Left renal pelvis (tissue), 4 donors: ENCODE measurements around the gene SPOCD1. TPM values are rescaled to one million over a fixed set of nuclear protein-coding genes. Genes with fewer than 3 reads are reported as not detected.

Experiments used
- DNase-seq, 4 donors: peaks; one replicate each; pipeline ENCODE4 v3.0.0-alpha.2; 2013; ENCODE audit warnings: low read depth in 4 of 4, low spot score in 3 of 4
- polyA plus RNA-seq, 4 donors: library from polyadenylated mRNA; unstranded; fragments of 120-200 nt; gene quantifications; one replicate each; pipeline ENCODE4 v1.2.1, GENCODE V29; 2013; ENCODE audit not compliant: insufficient read length in 4 of 4

The SPOCD1 gene
- polyA plus RNA-seq, 4 donors: 0.26 to 0.37 (median 0.35) TPM; not detected in 1

- no peak for DNase-seq
These were observed 13.4 kb downstream of the SPOCD1 start for GRCh38 chr1:31802190-31803150.

- DNase-seq: no peak
These were observed 14.4 kb downstream of the SPOCD1 start for GRCh38 chr1:31801458-31801857.

- DNase-seq: no peak
These were observed 15.2 kb downstream of the SPOCD1 start for GRCh38 chr1:31800674-31800967.

- no peak for DNase-seq
These were observed 15.7 kb downstream of the SPOCD1 start for GRCh38 chr1:31799895-31800673.

- DNase-seq: no peak
These were observed 16.5 kb downstream of the SPOCD1 start for GRCh38 chr1:31799196-31799894.

DNA sequence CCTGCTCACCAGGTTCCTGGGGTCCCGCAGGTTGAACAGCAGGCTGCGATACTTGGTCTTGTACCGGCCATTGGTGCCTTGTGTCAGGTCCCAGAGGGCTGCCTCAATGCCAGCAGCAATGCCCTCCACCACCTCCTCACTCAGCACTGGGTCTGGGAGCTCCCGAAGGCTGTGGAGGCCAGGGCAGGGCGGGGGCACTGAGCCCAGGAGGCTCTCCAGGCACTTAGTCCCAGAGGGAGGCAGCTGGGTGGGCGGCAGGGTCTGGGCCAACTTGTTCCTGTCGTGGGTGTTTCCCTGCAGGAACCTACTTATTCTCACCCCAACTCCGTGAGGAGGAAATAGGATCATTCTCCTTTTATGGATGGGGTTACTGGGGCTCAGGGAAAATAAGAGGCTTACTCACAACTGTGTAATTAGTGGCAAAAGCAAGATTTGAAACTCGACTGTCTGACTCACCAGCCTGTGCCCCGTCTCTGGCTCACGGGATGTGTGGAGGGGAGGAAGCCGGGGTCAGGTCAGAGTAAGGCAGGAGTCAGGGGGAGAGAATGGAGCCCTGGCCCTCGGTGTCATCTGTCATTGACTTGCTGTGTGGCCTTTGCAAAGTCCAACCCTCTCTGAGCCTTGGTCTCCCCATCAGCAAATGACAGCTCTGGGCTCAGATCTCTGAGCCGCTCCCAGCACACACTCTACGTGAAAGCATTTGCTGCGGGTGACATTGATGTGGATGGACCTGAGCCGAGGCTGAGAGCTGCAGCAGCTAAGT, 17.2 kb downstream of the SPOCD1 start:
- no peak for DNase-seq

DNA sequence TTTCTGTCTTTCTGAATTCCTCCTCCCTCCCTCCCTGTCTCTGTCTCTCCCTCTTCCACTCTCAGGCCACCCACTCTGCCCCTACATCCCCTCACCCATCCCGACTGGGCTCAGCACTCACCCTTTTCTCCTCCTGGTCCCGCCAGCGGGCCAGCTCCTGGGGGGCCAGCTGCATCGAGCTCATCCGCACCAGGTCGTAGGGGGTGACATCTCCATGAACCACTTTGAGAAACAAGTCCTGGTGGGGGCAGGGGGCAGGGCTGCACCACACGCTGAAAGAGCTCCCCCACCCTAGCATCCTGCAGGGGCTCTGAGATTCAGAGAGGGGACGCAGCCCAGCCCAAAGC, 17.8 kb downstream of the SPOCD1 start:
- DNase-seq: no peak

DNA sequence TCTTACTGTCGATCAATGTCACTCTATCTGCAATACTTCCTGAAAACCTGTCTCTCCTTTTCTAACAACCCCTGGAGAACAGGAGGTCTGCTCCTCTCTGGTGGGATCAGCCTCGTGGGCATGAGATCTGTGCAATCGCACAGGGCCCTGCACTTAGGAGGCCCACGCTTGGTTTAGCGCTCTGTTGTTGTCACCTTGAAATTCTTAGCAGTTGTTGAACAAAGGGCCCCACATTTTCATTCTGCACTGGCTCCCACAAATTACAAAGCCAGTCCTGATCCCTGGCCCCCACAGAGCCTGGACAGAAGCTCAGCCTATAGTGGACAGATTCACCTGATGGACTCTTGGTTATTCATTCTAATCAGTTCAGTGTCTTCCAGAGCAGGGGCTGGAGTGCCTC, 18.6 kb downstream of the SPOCD1 start:
- DNase-seq: no peak

GRCh38 chr1:31796707-31797106, 19.1 kb downstream of the SPOCD1 start:
- DNase-seq: no peak

DNA sequence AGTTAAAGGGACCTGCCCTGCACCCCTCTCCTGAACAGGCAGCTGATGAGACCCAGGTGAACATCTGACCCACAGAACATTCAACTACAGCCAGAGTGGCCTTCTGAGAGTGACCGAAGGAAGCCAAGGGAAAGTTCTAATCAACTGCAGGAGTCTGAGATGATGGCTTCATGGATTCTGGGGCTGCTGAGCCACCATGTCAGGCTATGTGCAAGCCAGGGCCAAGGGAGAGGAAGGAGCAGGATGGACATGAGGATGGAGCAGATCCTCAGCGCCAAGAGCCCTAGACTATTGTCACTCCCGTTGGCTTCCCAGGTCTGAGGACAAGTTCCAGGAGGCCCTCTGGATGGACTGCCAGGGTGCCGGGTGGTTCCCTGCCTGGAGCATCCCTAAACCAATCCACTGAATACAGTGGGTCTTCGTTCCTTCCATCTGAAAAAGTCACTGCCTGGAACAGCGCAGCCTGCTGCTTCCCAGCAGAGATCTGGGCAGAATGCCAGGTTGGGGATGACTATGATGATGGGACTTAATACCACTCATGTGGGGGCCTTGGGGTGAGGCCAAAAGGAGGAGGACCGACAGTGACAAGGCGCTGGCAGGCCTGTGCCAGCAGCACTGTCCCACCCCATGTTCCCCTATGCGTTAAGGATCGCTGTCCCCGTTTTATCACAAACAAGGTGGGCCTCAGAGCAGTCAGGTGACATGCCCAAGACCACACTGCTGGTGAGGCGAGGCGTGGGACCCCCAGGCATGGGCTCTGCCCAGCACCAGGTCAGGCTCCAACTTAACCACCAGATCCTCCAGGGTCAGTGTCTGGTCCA, 19.8 kb downstream of the SPOCD1 start:
- DNase-seq: no peak

DNA sequence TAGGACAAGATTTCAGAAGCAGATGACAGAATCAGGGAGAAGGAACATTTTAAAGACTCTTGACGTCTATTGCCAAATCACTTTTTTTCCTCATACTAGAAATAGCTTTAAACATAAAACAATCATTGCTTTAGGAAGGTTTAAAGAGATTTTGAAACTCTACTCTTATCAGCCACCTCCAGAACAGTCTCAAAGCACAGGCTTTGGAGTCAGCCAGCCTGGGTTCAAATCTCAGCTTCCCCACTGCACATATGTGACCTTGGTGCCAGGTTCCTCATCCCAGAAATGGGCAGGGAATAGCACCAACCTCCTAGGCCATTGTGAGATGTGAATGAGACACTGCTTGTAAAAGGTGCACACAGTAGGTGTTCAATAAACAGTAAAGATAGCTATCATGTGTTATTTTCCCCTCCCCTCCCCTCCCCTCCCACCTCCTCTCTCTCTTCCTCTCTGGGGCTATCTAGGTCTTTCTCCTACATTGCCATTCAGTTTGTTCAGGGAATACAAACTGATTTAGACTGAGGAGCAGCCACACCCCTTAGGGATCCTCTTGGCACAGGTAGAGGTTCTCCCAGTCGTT, 20.6 kb downstream of the SPOCD1 start:
- DNase-seq: no peak

GRCh38 chr1:31793586-31794285, 22.1 kb downstream of the SPOCD1 start:
- no peak for DNase-seq

DNA sequence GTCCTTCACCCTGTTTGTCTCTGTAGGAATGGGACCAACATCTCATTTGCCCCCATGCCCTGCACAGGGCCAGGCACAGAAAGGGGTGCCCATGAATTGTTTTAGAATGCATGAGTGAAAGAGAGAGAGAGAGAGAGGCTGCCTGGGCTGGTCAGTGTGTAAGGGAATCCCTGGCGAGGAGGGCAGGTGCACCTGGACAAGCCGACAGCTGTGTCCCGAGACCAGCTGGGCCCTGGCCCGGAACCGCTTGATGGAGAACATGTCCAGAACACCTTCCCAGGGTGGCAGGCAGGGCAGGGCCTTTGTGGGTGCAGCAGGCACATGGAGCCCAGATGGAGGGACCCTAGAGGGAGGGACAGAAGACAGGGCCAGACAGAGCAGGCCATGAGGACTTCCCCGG, 22.7 kb downstream of the SPOCD1 start:
- DNase-seq: no peak

DNA sequence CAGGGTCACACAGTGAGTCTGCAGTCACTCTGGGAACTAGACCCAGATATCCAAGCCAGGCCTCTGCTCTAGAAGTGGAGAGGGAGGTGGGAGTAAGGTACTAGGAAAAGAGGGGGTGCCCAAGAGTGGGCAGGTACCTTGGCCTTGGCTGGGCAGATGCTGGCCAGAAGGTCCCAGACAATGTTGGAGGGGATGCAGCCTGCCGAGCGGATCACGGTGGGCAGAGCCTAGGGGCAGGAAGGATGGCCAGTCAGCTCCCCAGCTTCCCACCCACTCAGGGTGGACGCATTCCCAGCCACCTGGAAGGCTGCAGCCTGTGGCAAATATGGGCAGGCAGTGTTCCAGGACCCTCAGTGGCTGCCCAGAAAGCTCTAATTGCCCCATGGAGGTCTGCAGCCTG, 23.3 kb downstream of the SPOCD1 start:
- DNase-seq: no peak

DNA sequence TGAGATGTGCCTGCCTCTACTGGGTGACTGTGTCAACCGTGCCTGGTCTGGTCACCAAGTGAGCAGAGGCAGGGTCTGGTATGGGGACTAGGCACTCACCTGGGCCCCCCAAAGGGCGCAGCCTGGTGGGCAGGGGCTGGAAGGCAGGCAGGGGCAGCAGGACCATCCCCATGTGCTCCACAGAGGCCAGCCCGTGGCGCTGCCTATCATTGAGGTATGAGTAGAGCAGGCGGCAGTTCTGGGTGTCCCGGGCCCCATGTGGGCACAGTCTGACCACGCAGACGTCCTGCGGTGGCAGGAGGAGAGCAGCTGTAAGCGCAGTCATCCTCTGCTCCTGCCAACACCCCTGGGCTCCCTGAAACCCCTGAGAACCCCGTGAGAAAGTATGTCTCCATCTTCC, 23.7 kb downstream of the SPOCD1 start:
- DNase-seq: no peak

DNA sequence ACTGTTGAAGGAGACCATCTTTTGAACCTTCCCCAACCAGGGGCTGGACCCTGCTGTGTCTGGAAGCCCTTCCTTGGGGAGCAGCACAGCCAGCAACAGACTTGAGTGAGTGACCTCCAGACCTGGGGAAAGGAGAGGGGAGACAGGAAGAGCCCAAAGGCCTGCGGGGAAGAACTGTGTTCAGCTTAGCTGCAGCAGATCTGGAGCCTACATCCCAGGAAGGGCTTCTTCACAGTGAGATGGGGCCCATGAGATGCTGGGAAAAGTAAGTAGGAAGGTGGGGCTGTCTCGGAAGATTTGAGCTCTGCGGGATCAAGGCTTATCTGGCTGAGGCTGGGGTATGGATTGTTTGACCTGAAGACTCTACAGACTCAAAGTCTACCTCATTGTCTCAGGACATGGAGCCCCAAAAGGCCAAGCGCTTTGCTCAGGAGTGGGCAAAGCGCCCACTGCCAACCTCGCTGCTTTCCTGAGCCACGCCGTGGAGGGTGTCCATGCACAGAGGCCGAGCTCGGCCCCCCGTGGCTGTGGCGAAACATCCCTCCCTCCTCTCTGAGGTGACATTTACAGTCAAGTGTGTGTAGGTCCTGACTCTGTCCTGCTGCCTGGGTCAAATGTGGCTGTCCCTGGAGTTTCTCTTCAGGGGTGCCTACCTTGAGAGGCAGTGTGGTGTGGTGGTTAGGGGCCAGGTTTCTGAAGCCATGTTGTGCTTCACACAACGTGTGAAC, 24.5 kb downstream of the SPOCD1 start:
- no peak for DNase-seq

- no peak for DNase-seq
These were observed 25.2 kb downstream of the SPOCD1 start for GRCh38 chr1:31790641-31791091.

DNA sequence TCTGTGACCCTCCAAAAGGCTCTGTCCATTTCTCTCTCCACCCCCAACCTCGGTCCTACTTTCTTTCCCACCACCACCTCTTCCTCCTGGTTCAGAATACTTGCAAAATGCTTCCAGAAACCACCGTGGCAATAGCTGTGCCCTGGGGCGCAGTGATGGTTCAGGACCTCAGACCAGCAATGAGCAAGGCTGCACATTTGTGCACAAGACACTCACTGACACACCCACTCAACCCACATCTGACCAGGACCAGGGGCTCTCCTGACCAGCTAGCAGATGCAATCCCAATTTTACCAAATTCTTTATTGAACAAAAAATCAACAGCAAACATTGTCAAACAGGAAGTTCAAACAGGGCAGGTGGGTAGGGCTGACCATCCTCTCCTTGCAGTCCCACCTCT, 25.7 kb downstream of the SPOCD1 start:
- no peak for DNase-seq
